HG02870 (cell line): Measurements from ENCODE around the gene MAST2.

Experiments
- ATAC-seq: cut with Tn5 transposase; IDR thresholded peaks from one replicate; pipeline ENCODE4 v1.9.1; 2021; ENCODE audit warnings: mild to moderate bottlenecking, moderate library complexity; ENCODE audit not compliant: unreplicated experiment

The MAST2 gene

DNA sequence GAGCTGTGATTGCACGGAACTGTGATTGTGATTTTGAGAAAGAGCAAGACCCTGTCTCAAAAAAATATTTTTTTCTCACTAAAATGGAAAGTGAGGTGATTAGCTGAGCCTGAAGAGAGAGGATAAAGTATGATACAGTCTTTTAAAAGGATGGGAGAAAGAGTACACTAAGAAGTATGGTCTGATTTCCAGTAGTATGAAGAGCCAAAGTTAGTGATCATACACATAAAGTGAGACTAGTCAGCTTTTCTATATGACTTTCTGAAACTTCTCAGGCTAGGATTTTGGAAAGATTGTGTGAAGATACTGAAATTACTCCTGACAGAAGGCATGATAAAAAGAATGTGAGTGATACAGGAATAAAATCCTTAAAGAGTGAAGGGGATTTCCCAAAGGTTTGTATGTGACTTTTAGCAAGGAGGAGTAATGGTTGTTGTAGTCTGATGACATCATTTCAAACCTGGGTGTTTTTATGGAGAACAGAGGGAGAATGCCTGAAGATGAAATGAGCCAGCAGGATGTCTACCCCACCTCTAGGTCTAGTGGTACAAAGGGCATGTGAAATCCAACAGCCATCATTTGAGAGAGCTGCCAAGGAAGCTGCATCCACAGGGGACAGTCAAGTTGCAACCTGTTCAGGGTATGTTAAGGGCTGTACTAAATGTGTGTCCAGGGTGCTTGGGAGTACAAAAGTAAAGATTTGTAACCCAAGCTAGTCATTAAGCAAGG is 171.3 kb downstream of the MAST2 start:
- ATAC-seq, result no peak

DNA sequence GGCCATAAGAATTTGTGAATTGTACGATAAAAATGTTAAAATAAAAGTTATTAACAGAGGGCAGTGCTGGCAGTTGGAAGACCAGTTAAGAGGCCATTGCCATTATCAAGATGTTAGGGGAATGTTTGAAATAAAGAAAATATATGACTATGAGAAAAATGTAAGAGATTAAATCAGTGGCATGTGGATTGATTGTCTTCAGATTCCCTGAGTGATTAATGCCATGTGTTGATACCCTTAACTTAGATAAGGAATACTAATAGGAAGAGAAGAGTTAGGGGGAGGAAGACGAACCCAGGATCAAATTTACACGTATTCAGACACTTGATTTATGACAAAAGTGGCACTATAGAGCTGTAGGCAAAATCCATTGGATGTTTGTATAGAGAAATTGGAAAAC is 173.2 kb downstream of the MAST2 start:
- no peak for ATAC-seq

DNA sequence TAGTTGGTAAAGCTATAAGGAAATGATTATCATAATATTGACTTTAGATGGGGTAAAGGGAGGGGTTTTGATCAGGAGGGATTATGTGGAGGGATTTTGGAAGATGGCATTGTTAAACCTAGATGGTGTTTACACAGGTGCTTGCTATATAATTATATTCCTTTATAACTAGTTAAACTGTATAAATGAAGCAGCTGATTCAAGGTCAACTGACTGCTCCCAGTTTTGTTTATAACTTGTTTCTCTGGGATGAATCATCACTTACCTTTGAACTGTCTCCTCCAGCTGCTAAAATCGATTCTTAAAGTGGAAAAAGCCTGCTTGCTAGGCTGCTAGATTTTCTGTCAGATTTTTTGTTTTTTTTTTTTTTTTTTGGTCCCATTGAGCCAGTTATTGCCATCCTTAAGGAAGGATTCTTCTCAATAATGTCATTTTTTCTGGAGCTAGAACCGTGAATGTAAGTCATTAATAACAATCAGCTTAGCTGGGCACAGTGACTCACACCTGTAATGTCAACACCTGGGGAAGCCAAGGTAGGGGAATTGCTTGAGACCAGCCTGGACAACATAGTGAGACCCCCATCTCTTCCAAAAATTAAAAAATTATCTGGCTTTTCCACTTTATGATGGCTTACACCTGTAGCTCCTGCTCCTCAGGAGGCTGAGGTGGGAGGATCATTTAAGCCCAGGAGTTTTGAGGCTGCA is 175.8 kb downstream of the MAST2 start:
- no peak for ATAC-seq

DNA sequence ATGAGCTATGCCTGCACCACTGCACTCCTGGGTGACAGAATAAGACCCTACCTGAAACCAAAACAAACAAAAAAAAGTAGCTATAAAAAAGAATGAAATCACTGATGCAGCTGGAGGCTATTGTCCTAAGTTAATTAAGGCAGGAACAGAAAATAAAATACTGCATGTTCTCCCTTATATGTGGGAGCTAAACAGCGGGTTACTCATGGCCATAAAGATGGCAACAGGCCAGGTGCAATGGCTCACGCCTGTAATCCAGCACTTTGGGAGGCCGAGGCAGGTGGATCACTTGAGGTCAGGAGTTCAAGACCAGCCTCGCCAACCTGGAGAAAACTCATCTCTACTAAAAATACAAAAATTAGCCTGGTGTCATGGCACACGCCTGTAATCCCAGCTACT is 176.4 kb downstream of the MAST2 start:
- no peak for ATAC-seq

DNA sequence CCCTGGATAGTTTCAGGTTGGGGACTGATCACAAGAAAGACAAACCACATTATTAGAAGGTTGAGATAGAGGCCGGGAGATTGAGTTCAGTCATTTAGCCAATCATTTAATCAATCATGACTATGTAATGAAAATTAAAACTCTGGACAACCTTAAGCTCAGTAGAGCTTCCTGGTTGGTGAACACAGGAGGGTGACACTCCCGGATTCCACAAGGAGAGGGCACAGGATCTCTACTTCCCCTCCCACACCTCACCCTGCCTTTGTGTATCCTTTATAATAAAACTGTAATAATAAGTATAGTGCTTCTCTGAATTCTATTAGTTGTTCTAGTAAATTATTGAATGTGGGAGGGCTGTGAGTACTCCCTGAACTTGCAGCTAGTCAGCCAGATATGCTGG is 178.9 kb downstream of the MAST2 start:
- no peak for ATAC-seq

DNA sequence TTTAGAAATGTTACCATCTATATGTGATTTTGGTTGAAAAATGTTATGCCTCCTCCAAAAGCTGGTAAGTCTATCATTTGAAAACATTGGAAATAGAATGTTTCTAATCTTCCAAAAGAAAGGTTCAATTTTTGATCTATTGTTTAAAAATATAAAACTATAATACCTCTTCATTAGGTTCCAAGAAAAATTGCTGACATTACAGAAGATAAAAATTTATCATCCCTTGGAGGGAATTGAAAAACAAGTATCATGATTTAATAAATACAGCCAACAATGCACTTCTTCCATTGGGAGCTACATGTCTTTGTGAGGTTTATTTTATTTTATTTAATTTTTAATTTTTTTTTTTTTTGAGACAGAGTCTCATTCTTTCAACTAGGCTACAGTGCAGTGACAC is 180.6 kb downstream of the MAST2 start:
- no peak for ATAC-seq

DNA sequence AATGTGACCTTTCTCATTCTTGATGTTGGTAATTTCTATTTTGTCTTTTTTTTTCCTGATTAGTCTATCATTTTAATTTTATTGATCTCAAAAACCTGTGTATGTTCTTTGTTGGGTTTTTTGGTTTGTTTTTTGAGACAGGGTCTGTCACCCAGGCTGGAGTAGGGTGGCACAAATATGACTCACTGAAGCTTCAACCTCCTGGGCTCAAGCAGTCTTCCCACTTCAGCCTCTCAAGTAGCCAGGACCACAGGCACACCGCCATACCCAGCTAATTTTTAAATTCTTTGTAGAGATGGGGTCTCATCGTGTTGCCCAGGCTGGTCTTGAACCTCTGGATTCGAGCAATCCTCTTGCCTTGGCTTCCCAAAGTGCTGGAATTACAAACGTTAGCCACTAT is 183.8 kb downstream of the MAST2 start:
- no peak for ATAC-seq

DNA sequence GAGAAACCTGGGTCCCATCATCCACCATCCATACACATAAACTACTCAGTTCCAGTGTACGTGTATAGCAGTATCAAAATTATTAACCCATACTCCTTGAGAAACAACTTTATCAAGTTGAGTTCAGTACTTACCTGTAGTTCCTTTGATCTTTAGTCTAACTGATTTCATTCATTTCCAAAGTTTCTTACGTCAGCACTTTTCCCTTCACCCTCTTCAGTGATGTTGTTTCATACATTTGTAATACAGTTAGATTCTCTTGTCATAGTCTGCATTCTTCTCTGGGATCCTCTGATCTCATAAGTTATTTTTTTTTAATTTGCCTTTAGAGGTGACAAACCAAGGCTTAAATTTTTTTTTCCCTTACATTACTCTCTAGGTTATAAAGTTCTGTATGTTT is 185.8 kb downstream of the MAST2 start:
- no peak for ATAC-seq

DNA sequence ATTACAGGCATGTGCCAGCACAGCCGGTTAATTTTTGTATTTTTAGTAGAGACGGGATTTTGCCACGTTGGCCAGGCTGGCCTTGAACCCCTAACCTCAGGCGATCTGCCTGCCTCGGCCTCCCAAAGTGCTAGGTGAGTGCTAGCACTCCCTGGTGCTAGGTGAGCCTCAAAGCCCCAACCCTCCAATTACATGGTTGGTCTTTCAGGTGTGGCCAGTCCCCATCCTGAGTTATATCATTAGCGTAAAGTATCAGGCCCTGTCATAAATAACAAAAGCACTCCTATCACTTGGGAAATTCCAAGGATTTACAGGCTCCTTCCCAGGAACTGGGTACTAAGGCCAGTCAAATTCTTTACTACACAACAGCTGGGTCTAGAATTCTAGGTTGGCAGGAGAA is 191.0 kb downstream of the MAST2 start:
- no peak for ATAC-seq

DNA sequence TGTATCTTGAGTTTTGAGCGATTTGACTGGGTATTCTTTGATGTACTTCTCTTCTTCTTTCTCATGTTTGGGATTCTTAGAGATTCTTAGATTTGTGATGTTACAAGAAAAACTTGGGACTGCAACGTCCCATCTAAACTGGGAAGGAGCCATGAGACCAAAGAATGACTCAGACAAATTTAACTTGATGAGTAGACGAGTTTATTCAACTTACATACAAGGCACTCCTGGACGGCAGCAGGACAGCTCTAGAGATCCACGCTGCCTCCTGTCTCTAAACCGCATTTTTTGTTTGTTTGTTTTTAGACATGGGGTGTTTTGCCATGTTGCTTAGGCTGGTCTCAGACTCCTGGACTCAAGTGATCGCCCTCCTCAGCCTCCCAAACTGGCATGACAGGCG is 191.9 kb downstream of the MAST2 start:
- ATAC-seq, result no peak

DNA sequence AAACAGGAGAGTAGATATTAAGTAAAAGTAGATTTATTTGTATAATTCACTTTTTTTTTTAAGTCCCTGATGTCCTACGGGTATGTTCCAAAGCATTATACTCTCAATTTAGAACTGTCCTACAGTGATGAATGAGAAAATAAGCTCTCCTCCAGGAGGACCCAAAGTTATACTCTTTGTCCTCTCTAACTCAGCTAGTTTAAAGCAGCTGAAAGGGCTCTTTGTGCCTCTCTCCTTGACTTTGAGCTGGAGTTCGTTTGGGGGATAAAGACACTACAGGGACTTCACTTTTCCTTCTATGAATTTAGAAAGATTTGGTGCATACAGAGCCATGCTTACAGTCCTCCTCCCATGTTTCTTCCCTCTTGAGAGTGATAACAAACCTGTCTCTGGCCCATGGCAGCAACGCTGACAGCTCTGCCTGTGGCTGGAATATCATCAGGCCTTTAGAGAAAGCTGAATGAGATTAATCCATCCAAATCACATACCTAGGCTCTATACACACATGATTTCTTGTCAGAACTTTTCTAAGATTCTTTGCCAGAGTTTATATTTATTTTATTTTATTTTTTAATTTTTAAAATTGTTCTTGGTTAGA is 194.7 kb downstream of the MAST2 start:
- ATAC-seq, result no peak

DNA sequence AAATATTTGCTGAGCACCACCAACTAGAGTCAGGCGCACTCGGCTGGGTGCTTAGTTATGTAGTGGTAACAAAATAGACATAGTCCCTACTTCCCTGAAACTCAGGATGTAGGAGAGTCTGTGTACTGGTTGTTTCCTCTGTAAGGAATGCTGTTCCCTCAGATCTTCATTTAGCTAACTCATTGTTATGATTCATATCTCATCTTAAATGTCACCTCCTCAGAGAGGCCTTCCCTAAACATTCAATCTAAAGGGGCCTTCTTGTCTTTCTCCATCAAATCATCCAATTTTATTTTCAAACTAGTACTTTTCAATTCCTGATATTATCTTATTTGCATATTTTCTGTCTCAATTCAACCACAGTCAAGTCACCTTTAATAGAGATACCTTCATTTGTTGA is 196.1 kb downstream of the MAST2 start:
- no peak for ATAC-seq

DNA sequence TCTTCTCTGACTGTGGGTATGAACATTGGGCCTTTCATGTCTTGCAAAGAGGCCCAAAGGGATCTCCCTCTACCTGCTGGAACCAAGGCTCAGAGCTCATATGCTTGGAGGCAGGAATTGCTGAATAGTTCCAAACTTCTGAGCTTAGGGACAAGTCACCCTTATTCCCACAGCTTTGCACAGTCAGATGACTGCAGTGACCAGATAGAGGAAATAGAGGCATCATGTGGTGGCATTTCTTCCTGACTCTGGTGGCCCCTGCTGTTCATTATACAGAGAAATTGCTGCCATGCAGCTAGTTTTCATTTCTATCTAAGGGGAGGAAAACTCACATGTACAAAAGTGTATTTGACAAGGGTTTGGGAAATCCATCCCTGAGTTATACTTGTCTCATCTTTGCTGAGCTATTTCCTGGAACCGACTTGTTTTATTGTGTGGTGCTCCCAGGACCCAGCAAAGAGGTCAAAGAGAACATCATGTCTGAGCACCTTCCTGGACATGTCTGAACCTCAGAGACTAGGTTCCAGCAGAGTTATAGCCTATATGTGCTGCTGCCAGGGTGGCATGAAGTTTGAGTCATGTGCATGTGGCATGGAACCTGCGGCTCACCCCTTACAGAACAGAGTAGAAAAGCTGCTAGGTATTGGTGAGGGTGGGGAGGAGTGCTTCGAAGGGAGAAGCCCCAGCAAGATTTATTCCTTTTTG is 197.8 kb downstream of the MAST2 start:
- ATAC-seq, result no peak

DNA sequence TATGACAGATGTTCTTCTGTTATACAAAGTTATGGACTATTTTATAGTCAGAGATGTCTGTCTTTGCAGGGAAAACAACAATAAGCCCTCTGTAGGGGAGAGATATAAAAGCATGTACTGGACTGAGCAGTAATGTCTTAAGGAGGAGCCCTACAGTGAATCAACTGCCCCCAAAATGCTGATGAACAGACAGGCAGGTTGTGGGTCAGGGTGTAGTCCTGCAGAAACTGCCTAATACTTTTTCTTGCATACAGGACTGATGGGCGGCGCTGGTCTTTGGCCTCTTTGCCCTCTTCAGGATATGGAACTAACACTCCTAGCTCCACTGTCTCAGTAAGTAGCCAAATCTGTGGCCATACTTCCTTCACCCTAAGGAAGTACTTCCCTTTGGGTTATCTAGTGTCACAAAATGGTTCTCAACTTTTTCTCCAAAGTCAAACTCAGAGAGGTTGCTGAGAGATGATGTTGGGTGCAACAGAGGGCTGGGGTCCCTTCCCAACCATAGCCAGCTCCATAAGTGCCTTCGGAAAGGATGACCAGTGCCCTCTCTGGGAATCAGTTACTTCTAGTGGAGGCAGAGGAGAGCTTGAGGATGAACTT is 199.2 kb downstream of the MAST2 start:
- no peak for ATAC-seq

DNA sequence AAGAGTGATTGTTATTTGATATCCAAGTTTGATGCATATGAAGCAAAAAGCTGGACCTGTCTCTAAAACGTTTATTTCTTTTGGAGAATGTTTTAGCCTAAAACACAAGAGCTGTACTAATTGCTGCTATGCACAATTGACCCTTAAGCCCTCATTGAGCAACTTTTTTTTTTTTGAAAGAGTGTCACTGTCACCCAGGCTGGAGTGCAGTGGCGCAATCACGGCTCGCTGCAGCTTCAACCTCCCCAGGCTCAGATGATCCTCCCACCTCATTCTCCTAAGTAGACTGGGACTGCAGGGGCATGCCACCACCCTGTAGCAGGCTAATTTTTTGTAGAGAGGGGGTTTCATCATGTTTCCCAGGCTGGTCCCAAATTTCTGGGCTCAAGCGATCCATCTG is 199.9 kb downstream of the MAST2 start:
- no peak for ATAC-seq

DNA sequence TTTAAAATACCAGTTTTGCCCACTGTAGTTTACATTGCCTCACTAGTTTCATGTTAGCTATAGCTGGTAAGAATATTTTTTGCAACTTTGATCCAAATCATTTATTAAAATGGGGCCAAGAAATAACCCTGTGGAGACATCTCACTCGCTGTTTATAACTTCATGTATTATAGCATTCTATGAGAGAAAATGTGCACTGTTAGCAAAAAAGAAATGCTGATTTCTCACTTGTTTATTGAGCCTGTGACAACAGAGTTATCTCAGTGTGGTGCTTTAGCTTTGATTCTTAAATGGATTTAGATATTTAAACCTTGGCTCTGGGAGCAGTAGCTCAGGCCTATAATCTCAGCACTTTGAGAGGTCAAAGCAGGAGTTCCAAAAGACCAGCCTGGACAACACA is 201.1 kb downstream of the MAST2 start:
- no peak for ATAC-seq

DNA sequence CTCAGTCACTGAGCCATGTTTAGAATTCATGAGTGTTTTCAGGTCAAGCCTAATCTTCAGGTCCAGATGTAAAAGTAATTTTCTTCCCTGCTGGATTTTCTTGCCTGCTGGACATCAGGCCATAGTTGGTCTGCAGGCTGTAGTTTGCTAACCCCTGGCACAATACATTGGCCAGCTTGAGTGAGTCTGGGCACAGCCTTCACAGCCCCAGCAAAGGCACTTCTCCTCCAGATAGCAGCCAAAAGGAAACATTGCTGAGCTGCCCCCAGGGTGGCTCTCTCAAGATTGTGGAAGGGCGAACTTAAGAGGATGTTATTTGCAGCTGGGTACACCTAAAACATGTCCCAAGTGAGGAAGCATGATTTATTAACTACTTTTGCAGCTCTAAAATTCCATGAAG is 202.2 kb downstream of the MAST2 start:
- ATAC-seq, result no peak

DNA sequence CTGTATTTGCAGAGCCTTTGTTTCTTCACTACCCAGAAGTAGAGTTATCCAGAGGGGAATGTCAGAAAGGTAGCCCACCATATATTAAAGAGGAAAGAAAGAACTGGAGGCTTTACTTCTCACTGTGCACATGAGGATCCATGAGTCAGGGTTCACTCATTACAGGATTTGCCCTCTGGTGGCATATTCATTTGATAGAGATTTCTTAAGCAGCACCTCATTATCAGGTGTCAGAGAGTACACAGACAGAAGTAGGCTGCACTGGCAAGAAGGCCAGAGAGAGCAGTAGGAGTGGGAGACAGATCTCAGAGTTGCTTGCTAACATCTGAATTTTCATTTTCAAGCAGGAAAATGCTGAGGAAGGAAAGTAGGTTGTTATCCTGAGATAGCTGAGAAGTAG is 205.2 kb downstream of the MAST2 start:
- ATAC-seq, result no peak

DNA sequence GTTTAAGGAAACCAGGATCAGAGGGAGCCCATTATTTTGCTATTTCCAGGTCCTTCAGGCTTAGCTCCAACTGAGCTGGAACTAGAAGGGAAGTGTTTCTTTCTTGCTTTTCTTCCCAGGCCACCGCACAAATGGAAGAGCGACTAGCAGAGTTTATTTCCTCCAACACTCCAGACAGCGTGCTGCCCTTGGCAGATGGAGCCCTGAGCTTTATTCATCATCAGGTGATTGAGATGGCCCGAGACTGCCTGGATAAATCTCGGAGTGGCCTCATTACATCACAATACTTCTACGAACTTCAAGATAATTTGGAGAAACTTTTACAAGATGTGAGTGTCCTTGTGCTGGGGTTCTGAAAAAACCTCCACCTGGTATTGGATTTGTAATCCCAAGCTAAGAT is 207.2 kb downstream of the MAST2 start:
- ATAC-seq, result no peak

DNA sequence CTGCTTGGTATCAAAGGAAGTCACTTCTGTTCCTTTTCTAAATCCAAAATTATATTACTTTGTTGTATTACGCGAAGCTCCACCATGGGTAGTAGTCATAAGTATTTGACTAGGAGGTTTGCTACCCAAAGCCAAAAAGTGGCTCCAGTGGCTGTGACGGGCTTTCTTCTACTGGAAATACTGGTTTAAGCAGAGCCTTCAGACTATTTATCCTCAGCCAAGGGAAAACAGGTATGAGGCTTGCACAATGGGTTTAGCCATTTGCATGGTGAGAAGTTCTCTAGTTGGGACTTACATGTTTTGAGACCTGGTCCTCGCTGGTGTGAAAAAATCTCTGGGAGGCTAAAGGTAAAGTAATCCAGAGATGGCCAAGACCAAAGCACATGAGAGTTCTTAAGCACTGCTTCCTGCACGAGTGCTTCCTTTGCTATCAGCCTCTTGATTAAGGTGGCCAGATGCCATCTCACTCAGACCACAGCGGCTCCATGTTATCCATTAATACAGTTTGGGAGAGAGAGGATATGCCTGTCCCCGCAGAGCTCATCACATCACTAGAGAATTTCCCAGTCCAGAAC is 207.8 kb downstream of the MAST2 start:
- ATAC-seq, result no peak

DNA sequence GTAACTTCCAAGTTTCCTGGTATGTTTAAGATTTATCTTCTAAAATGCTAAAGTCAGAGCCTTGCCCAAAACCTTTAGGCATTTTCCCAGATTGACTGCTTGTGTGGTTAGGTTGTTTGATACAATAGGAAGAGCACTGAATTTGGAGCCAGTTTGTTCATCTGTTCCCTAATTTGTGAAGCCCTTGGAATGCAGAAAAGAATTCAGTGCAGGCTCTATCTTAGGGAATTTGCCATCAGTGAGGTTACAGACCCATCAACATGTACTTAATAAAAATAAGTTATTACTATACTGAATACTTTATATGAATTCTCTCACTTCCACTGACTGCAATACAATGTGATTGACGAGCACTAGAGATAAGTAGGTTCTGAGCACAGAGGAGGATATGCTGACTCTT is 208.8 kb downstream of the MAST2 start:
- ATAC-seq, result no peak
